Osteoblast (primary cell): ENCODE measurements around the gene PLSCR1. TPM values are rescaled to one million over a fixed set of nuclear protein-coding genes. Genes with fewer than 3 reads are reported as not detected.
A peak's percentile ranks its signal among the peaks of the same experiment; 100 is the strongest.

Experiments used
- DNase-seq: peaks from one replicate; pipeline ENCODE4 v3.0.0; 2011; ENCODE audit warnings: low spot score, mixed read lengths; ENCODE audit not compliant: insufficient read length; ENCODE audit errors: missing footprints
- H2AFZ ChIP-seq: 2 replicates; pipeline ENCODE4 v1.6.0; 2011; ENCODE audit warnings: mild to moderate bottlenecking, low read length
- H3K27ac ChIP-seq: 2 replicates; pipeline ENCODE4 v1.5.1; 2011; ENCODE audit warnings: mild to moderate bottlenecking, low read depth, low read length, moderate library complexity
- H3K27me3 ChIP-seq: 2 replicates; pipeline ENCODE4 v1.6.0; 2012; ENCODE audit warnings: mild to moderate bottlenecking, control low read depth, inconsistent platforms, low read length, moderate library complexity; ENCODE audit not compliant: insufficient read depth
- H3K36me3 ChIP-seq: 2 replicates; pipeline ENCODE4 v1.5.1; 2011; ENCODE audit warnings: mild to moderate bottlenecking, low read length, control low read depth, moderate library complexity; ENCODE audit not compliant: insufficient read depth
- H3K4me1 ChIP-seq: 2 replicates; pipeline ENCODE4 v1.5.1; 2011; ENCODE audit warnings: mild to moderate bottlenecking, low read length, control low read depth, moderate library complexity; ENCODE audit not compliant: insufficient read depth
- H3K4me2 ChIP-seq: 2 replicates; pipeline ENCODE4 v1.6.0; 2011; ENCODE audit warnings: mild to moderate bottlenecking, low read length; ENCODE audit not compliant: insufficient read depth
- H3K4me3 ChIP-seq: fragments of 200-600 bp; sonication (generic); 3 replicates; pipeline ENCODE4 v1.5.1; 2012; ENCODE audit warnings: mild to moderate bottlenecking, low read length, inconsistent platforms; ENCODE audit not compliant: insufficient read depth
- H3K79me2 ChIP-seq: 2 replicates; pipeline ENCODE4 v1.6.0; 2012; ENCODE audit warnings: mild to moderate bottlenecking, low read length, control low read depth, inconsistent platforms; ENCODE audit not compliant: insufficient read depth
- H3K9me3 ChIP-seq: 2 replicates; pipeline ENCODE4 v1.5.1; 2011; ENCODE audit warnings: low read depth, low read length, control low read depth
- H4K20me1 ChIP-seq: 2 replicates; pipeline ENCODE4 v1.6.0; 2012; ENCODE audit warnings: mild to moderate bottlenecking, low read length, control low read depth; ENCODE audit not compliant: insufficient read depth
- total RNA-seq: library from RNA; depleted of rRNA; stranded (reverse); fragments of >200 nt; gene quantifications from 2 replicates; pipeline ENCODE4 v1.2.3, GENCODE V29; 2012
- TF ChIP-seq, protein P1 (sequence below): IDR thresholded peaks from 2 replicates; pipeline ENCODE4 v1.5.1; 2011; ENCODE audit warnings: mild to moderate bottlenecking, low read depth, low read length, moderate library complexity; ENCODE audit errors: extremely low read depth

The PLSCR1 gene
- total RNA-seq, 1 donor, result 35.1 TPM

DNA sequence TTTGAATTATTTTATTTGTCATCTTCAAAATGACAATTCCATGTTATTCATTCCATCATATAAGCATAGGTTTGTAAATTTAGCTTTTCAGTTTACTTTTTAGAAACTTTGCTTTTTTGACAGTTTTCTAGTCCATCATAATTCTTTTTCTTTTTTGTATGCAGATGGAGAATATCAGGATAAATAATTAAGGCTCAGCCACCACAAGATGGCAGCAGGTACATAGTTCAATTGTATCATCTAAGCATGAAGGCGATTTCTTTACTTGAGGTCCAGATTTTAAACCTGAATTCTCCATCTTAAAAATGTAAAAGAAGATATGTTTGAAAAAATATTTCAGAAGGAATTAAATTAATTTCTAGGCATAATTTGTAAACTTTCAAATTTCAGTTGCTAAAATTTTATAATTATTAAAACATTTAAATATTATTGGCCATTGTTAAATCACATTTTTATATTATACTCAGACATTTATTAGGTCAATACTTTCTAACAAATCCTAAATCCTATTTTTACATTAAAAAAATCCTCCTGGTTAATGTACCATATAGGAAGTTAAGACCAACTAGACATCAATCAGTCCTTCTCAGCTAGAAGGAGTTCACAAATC is 45.6 kb upstream of the PLSCR1 start:
- Histone ChIP-seq H3K9me3 (no peaks in the 10 kb centered on the region), H3K4me2 (peak overlapping the region; percentile 35), H3K4me1 (peaks cover 7% of the 10 kb centered on the region), H3K4me3 (no peak overlapping the region), H2AFZ (no peak overlapping the region), H4K20me1 (no peaks in the 10 kb centered on the region), H3K27me3 (no peaks in the 10 kb centered on the region), H3K36me3 (no peaks in the 10 kb centered on the region), H3K79me2 (no peaks in the 10 kb centered on the region), H3K27ac (no peak overlapping the region)
- peak; percentile 34 for DNase-seq
- TF ChIP-seq, protein P1, sequence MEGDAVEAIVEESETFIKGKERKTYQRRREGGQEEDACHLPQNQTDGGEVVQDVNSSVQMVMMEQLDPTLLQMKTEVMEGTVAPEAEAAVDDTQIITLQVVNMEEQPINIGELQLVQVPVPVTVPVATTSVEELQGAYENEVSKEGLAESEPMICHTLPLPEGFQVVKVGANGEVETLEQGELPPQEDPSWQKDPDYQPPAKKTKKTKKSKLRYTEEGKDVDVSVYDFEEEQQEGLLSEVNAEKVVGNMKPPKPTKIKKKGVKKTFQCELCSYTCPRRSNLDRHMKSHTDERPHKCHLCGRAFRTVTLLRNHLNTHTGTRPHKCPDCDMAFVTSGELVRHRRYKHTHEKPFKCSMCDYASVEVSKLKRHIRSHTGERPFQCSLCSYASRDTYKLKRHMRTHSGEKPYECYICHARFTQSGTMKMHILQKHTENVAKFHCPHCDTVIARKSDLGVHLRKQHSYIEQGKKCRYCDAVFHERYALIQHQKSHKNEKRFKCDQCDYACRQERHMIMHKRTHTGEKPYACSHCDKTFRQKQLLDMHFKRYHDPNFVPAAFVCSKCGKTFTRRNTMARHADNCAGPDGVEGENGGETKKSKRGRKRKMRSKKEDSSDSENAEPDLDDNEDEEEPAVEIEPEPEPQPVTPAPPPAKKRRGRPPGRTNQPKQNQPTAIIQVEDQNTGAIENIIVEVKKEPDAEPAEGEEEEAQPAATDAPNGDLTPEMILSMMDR, result peak; percentile 69

DNA sequence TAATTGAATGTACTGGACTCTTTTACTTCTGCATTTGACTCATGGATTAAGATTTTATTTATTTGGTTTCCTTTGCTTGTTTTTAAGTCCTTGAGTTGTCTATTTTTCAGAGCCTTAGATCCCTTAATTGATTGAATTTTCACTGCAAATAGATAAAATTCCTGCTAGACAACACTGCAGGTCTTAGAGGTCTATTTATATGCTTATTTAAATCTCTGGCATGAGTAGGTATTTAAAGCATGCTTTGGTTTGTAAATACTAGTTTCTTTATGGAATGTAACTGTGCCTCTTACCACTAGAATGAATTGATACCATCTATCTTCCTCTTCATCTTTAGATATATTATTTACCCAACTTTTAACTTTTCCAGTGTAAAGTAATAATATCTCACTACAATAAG is 40.7 kb upstream of the PLSCR1 start:
- TF ChIP-seq, protein P1, result no peak
- Histone ChIP-seq H3K27ac (no peak overlapping the region), H3K27me3 (no peaks in the 10 kb centered on the region), H3K4me2 (no peak overlapping the region), H2AFZ (no peak overlapping the region), H3K9me3 (no peaks in the 10 kb centered on the region), H4K20me1 (no peaks in the 10 kb centered on the region), H3K36me3 (no peaks in the 10 kb centered on the region), H3K4me3 (no peak overlapping the region), H3K79me2 (no peaks in the 10 kb centered on the region), H3K4me1 (peaks cover 2% of the 10 kb centered on the region)
- no peak for DNase-seq

DNA sequence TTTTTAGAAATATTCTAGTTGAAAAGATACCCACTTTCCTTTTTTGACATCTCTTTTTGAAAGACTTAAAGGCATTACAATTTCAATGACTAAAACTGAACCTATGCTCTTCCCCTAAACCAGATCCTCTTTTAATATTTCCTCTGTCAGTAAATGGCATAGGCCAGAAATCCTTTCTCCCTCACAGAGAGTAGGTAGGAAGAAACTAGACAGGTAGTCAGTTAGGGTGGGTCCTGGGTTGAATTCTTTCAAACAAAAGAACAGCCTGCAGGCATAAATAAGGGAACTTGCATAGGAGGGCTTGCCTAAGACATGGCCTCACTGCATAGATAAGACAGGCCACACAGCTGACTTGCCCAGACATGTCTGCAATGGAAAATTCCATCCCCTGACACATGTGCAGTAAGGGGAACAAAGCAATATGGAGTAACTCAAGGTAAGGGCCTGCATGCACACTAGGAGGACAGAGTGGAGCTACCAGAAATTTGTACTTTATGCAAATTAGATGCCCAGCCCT is 37.6 kb upstream of the PLSCR1 start:
- no peaks in the 10 kb centered on the region for H3K79me2 ChIP-seq
- no peaks in the 10 kb centered on the region for H3K4me1 ChIP-seq
- H3K27me3 ChIP-seq, result no peaks in the 10 kb centered on the region
- H3K27ac ChIP-seq, result no peak overlapping the region
- no peaks in the 10 kb centered on the region for H3K36me3 ChIP-seq
- no peaks in the 10 kb centered on the region for H3K9me3 ChIP-seq
- no peak overlapping the region for H3K4me2 ChIP-seq
- no peak for DNase-seq
- TF ChIP-seq, protein P1, result no peak
- no peak overlapping the region for H3K4me3 ChIP-seq
- H2AFZ ChIP-seq, result peak overlapping the region; percentile 70
- no peaks in the 10 kb centered on the region for H4K20me1 ChIP-seq

DNA sequence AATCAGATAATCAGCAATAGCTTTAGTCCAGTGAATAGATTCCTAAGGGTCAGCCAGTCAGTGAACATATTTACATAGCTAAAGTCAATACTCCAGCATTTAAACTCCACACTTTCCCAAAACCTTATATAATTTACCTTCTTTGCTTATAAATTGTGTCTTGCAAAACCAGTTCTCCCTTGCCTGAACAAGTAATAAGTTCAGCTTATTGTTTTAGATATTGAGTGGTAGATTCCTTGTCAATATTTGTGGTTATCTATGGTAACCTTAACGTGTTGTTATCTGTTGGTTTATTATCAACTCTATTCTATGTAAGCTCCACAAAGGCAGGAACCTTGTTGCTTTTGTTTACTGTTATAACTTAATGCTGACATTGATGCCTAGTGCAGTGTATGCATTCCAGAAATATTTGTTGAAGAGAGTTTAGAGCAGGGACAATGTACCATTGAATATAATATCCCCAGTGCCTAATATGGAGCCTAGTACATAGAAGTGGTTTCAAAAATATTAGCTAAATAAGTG is 36.7 kb upstream of the PLSCR1 start:
- Histone ChIP-seq H4K20me1 (no peaks in the 10 kb centered on the region), H3K4me2 (no peak overlapping the region), H2AFZ (no peak overlapping the region), H3K79me2 (no peaks in the 10 kb centered on the region), H3K4me3 (no peak overlapping the region), H3K4me1 (no peaks in the 10 kb centered on the region), H3K27ac (no peak overlapping the region), H3K27me3 (no peaks in the 10 kb centered on the region), H3K9me3 (no peaks in the 10 kb centered on the region), H3K36me3 (no peaks in the 10 kb centered on the region)
- TF ChIP-seq, protein P1, result no peak
- DNase-seq, result no peak
